Stimulated activated memory B cell treated with anti-CD40 and anti-IgM and Interleukin-4, amounts not matched to agents 10 μg/mL and 1 μg/mL and 100 μg/mL, for 72 hours (primary cell): Measurements from ENCODE around the gene RAP2B.

ENCODE experiments used
- ATAC-seq: fragments of 150-1000 bp; cut with Tn5 transposase; 2 replicates; pipeline ENCODE4 v1.10.0; 2021
- H3K27ac Mint-ChIP-seq: one replicate; pipeline ENCODE4 v1.8.0; 2022; ENCODE audit warnings: mild to moderate bottlenecking, mixed read lengths
- H3K27me3 Mint-ChIP-seq: one replicate; pipeline ENCODE4 v1.8.0; 2022; ENCODE audit warnings: mixed read lengths
- H3K36me3 Mint-ChIP-seq: one replicate; pipeline ENCODE4 v1.8.0; 2022; ENCODE audit warnings: mixed read lengths
- H3K4me1 Mint-ChIP-seq: one replicate; pipeline ENCODE4 v1.8.0; 2022; ENCODE audit warnings: mixed read lengths
- H3K4me3 Mint-ChIP-seq: one replicate; pipeline ENCODE4 v1.8.0; 2022; ENCODE audit warnings: mild to moderate bottlenecking, moderate library complexity, mixed read lengths
- H3K9me3 Mint-ChIP-seq: one replicate; pipeline ENCODE4 v1.8.0; 2022; ENCODE audit warnings: mixed read lengths

The RAP2B gene

GRCh38 chr3:153210146-153210545, 48.1 kb downstream of the RAP2B start:
- no peaks in the 10 kb centered on the region for H3K27me3 Mint-ChIP-seq
- ATAC-seq = no peak
- no peaks in the 10 kb centered on the region for H3K36me3 Mint-ChIP-seq
- H3K27ac Mint-ChIP-seq = no peak overlapping the region
- no peaks in the 10 kb centered on the region for H3K9me3 Mint-ChIP-seq
- H3K4me1 Mint-ChIP-seq = no peaks in the 10 kb centered on the region
- H3K4me3 Mint-ChIP-seq = no peak overlapping the region

- Mint-ChIP-seq H3K9me3 (no peaks in the 10 kb centered on the region), H3K4me3 (no peak overlapping the region), H3K27ac (no peak overlapping the region), H3K36me3 (no peaks in the 10 kb centered on the region), H3K27me3 (no peaks in the 10 kb centered on the region), H3K4me1 (no peaks in the 10 kb centered on the region)
- no peak for ATAC-seq
These were observed 48.6 kb downstream of the RAP2B start for GRCh38 chr3:153210660-153211059.

- no peaks in the 10 kb centered on the region for H3K27me3 Mint-ChIP-seq
These were observed 53.5 kb downstream of the RAP2B start for GRCh38 chr3:153215497-153215896.

GRCh38 chr3:153215966-153216365, 53.9 kb downstream of the RAP2B start:
- Mint-ChIP-seq H3K4me1 (peaks cover 25% of the 10 kb centered on the region), H3K4me3 (no peak overlapping the region), H3K27ac (no peak overlapping the region), H3K27me3 (no peaks in the 10 kb centered on the region), H3K9me3 (no peaks in the 10 kb centered on the region), H3K36me3 (no peaks in the 10 kb centered on the region)
- no peak for ATAC-seq

More at GRCh38 chr3:153215497-153215896, 53.5 kb downstream of the RAP2B start:
- Mint-ChIP-seq H3K27ac (no peak overlapping the region), H3K4me3 (no peak overlapping the region), H3K36me3 (no peaks in the 10 kb centered on the region), H3K9me3 (no peaks in the 10 kb centered on the region), H3K4me1 (peaks cover 23% of the 10 kb centered on the region)
- ATAC-seq = no peak

- Mint-ChIP-seq H3K9me3 (no peaks in the 10 kb centered on the region), H3K36me3 (no peaks in the 10 kb centered on the region), H3K4me1 (peaks cover 32% of the 10 kb centered on the region), H3K27me3 (no peaks in the 10 kb centered on the region), H3K27ac (no peak overlapping the region), H3K4me3 (no peak overlapping the region)
- no peak for ATAC-seq
These were observed 54.9 kb downstream of the RAP2B start for GRCh38 chr3:153216928-153217327.

- Mint-ChIP-seq H3K4me3 (no peak overlapping the region), H3K36me3 (no peaks in the 10 kb centered on the region), H3K27me3 (no peaks in the 10 kb centered on the region), H3K4me1 (peaks cover 37% of the 10 kb centered on the region), H3K9me3 (no peaks in the 10 kb centered on the region), H3K27ac (peak overlapping the region; percentile 19)
- no peak for ATAC-seq
These were observed 57.1 kb downstream of the RAP2B start for GRCh38 chr3:153219146-153219545.
